Upper lobe of right lung (tissue), 1 donor: ENCODE data around the gene MOV10. TPM values are rescaled to one million over a fixed set of nuclear protein-coding genes. Genes with fewer than 3 reads are reported as not detected.

Source experiments
- ATAC-seq: fragments of 200-7000 bp; cut with Tn5 transposase; one replicate; pipeline ENCODE4 v1.9.1; 2020; ENCODE audit warnings: mild to moderate bottlenecking, moderate library complexity
- DNase-seq: peaks from one replicate; pipeline ENCODE4 v3.0.0-alpha.2; 2020
- H3K27ac ChIP-seq: fragments of 200-600 bp; one replicate; pipeline ENCODE4 v1.8.0; 2022
- H3K27me3 ChIP-seq: fragments of 200-600 bp; one replicate; pipeline ENCODE4 v1.8.0; 2022; ENCODE audit warnings: mild to moderate bottlenecking
- H3K36me3 ChIP-seq: fragments of 200-600 bp; one replicate; pipeline ENCODE4 v1.8.0; 2022
- H3K4me1 ChIP-seq: fragments of 200-600 bp; one replicate; pipeline ENCODE4 v1.8.0; 2022
- H3K4me3 ChIP-seq: fragments of 200-600 bp; one replicate; pipeline ENCODE4 v1.8.0; 2022; ENCODE audit warnings: mild to moderate bottlenecking
- H3K9me3 ChIP-seq: fragments of 200-600 bp; one replicate; pipeline ENCODE4 v1.8.0; 2022
- CTCF ChIP-seq: fragments of 200-600 bp; IDR thresholded peaks from one replicate; pipeline ENCODE4 v1.8.0; 2022; ENCODE audit warnings: antibody characterized with exemption
- intact Hi-C: fragments of 100-400 bp; cut with DNase I; formaldehyde crosslinking; loops from one replicate; pipeline ENCODE4 v1.11.0; 2022
- total RNA-seq: library from RNA; stranded (reverse); fragmentation: NEBNext Ultra II Directional; extraction: Animal tissue kit (Norgen Biotek cat#: 25700); gene quantifications from one replicate; pipeline ENCODE4 v1.2.1, GENCODE V29; 2021
- donor health status: DM: no; HTN: yes; CAD: no; lungs with severe emphysema.

MOV10 gene
- total RNA-seq, 1 donor from 2014 or later, result 62.8 TPM

- no peaks in the 10 kb centered on the region for H3K4me1 ChIP-seq
- no peak overlapping the region for H3K4me3 ChIP-seq
- ATAC-seq (no peak), DNase-seq (no peak)
- no peaks in the 10 kb centered on the region for H3K36me3 ChIP-seq
- no peaks in the 10 kb centered on the region for H3K9me3 ChIP-seq
- no peaks in the 10 kb centered on the region for H3K27me3 ChIP-seq
- TF ChIP-seq CTCF, result no peak
- intact Hi-C loops, result no loop called here
- no peak overlapping the region for H3K27ac ChIP-seq
Observed at GRCh38 chr1:112731451-112731850, 57.0 kb downstream of the MOV10 start.

- H3K9me3 ChIP-seq, result no peaks in the 10 kb centered on the region
- TF ChIP-seq CTCF, result no peak
- no peak overlapping the region for H3K4me3 ChIP-seq
- ATAC-seq, result no peak
- H3K27ac ChIP-seq, result no peak overlapping the region
- no peaks in the 10 kb centered on the region for H3K36me3 ChIP-seq
- DNase-seq, result no peak
- no peaks in the 10 kb centered on the region for H3K4me1 ChIP-seq
- intact Hi-C loops, result no loop called here
- peaks cover 10% of the 10 kb centered on the region for H3K27me3 ChIP-seq
Observed at GRCh38 chr1:112735752-112736151, 61.3 kb downstream of the MOV10 start.

- intact Hi-C loops, result no loop called here
- no peak overlapping the region for H3K27ac ChIP-seq
- ATAC-seq, result no peak
- no peak for TF ChIP-seq CTCF
- H3K27me3 ChIP-seq, result peaks cover 22% of the 10 kb centered on the region
- no peak for DNase-seq
- no peaks in the 10 kb centered on the region for H3K9me3 ChIP-seq
- H3K36me3 ChIP-seq, result no peaks in the 10 kb centered on the region
- no peaks in the 10 kb centered on the region for H3K4me1 ChIP-seq
- H3K4me3 ChIP-seq, result no peak overlapping the region
Observed at GRCh38 chr1:112737573-112737972, 63.1 kb downstream of the MOV10 start.

GRCh38 chr1:112743174-112744008 is 68.9 kb downstream of the MOV10 start:
- Histone ChIP-seq H3K4me1 (peaks cover 8% of the 10 kb centered on the region), H3K9me3 (no peaks in the 10 kb centered on the region), H3K36me3 (no peaks in the 10 kb centered on the region), H3K27me3 (peaks cover 50% of the 10 kb centered on the region), H3K27ac (no peak overlapping the region), H3K4me3 (no peak overlapping the region)
- intact Hi-C loops, result no loop called here
- no peak for TF ChIP-seq CTCF
- no peak for DNase-seq
- ATAC-seq, result peak; percentile 36

GRCh38 chr1:112744009-112744578 is 69.6 kb downstream of the MOV10 start:
- ATAC-seq, result peak; percentile 67
- peaks cover 51% of the 10 kb centered on the region for H3K27me3 ChIP-seq

More at GRCh38 chr1:112744009-112744578, 69.6 kb downstream of the MOV10 start:
- H3K4me1 ChIP-seq, result peaks cover 8% of the 10 kb centered on the region
- H3K27ac ChIP-seq, result no peak overlapping the region
- H3K9me3 ChIP-seq, result no peaks in the 10 kb centered on the region
- no peaks in the 10 kb centered on the region for H3K36me3 ChIP-seq
- no peak for DNase-seq
- TF ChIP-seq CTCF, result peak; percentile 21
- H3K4me3 ChIP-seq, result no peak overlapping the region
- intact Hi-C loops, result no loop called here
